K562 (cell line): Measurements from ENCODE around the gene CD244. TPM values are rescaled to one million over a fixed set of nuclear protein-coding genes. Genes with fewer than 3 reads are reported as not detected.
A peak's percentile ranks its signal among the peaks of the same experiment; 100 is the strongest.

ENCODE experiments used
- ATAC-seq: fragments of 200-7000 bp; cut with Tn5 transposase; 3 replicates; pipeline ENCODE4 v1.9.1; 2020; ENCODE audit warnings: moderate library complexity
- BruUV-seq: library from RNA; stranded (reverse); fragments of 400-500 nt; replicated peaks from 2 replicates; lab custom pipeline; 2021; lab: Mats Ljungman, UMichigan
- CTCF ChIA-PET: fragments of 300-600 bp; formaldehyde crosslinking; extraction: SDS; loops from one replicate; lab custom pipeline; 2021; ENCODE audit warnings: low intra/inter-chr PET ratio; lab: Yijun Ruan, JAX
- POLR2A ChIA-PET: fragments of 300-600, 350-650 bp; sonication (Branson Sonifier 250); formaldehyde crosslinking; extraction: SDS; loops from one replicate; lab custom pipeline; 2021; ENCODE audit warnings: antibody characterized with exemption, inconsistent platforms; lab: Yijun Ruan, JAX
- DNase-seq, 4 experiments: peaks; one replicate each; pipeline versions ENCODE4 v3.0.0 to v3.0.0-alpha.2; 2011 to 2018; ENCODE audit warnings: low spot score in 3 of 4, mixed read lengths in 3 of 4; ENCODE audit errors: extremely low read depth in 1 of 4
- FAIRE-seq: peaks from 2 replicates; lab custom pipeline; 2011; peaks lifted over from hg19 to GRCh38; lab: Jason Lieb, UNC
- H2AFZ ChIP-seq: 2 replicates; pipeline ENCODE4 v1.6.0; 2011; ENCODE audit warnings: low read depth, low read length, control low read depth, inconsistent platforms
- H3K27ac ChIP-seq: fragments of 200-600 bp; 3 replicates; pipeline ENCODE4 v1.8.0; 2011; ENCODE audit warnings: low read depth, mild to moderate bottlenecking, control low read depth, inconsistent platforms, low read length, moderate library complexity, mixed read lengths; ENCODE audit errors: extremely low read depth
- H3K27me3 ChIP-seq, 2 experiments: fragments of 300-600 bp in 1 of 2; 2 replicates in 1 of 2; 3 replicates in 1 of 2; pipeline versions ENCODE4 v1.6.0 to v1.8.0; 2011; ENCODE audit warnings: inconsistent platforms in 2 of 2, low read length in 2 of 2, mild to moderate bottlenecking in 1 of 2, mixed read lengths in 1 of 2, moderate library complexity in 1 of 2; ENCODE audit not compliant: control insufficient read depth in 2 of 2, insufficient read depth in 2 of 2
- H3K36me3 ChIP-seq: fragments of 300-600 bp; 3 replicates; pipeline ENCODE4 v1.8.0; 2011; ENCODE audit warnings: mild to moderate bottlenecking, low read length, inconsistent platforms; ENCODE audit not compliant: control insufficient read depth, insufficient read depth
- H3K4me1 ChIP-seq, 2 experiments: fragments of 200-600 bp in 1 of 2; replicated peaks in 1 of 2; 2 replicates in 1 of 2; 3 replicates in 1 of 2; pipeline versions ENCODE4 v1.5.1 to v1.8.0; 2011; ENCODE audit warnings: inconsistent platforms in 2 of 2, low read length in 2 of 2, mild to moderate bottlenecking in 1 of 2, mixed read lengths in 1 of 2, moderate library complexity in 1 of 2; ENCODE audit not compliant: control insufficient read depth in 2 of 2, insufficient read depth in 2 of 2
- H3K4me2 ChIP-seq: 2 replicates; pipeline ENCODE4 v1.6.1; 2011; ENCODE audit warnings: low read length, control low read depth, inconsistent platforms, mixed read lengths; ENCODE audit not compliant: insufficient read depth
- H3K4me3 ChIP-seq: fragments of 200-600 bp; sonication (generic), shearing (Covaris generic); 2 replicates; pipeline ENCODE4 v1.5.1; 2016; ENCODE audit warnings: control low read depth, inconsistent platforms
- H3K79me2 ChIP-seq: fragments of 200-600 bp; 3 replicates; pipeline ENCODE4 v1.8.0; 2011; ENCODE audit warnings: low read length, inconsistent platforms; ENCODE audit not compliant: control insufficient read depth, insufficient read depth
- H3K9ac ChIP-seq, 2 experiments: 2 replicates each; pipeline versions ENCODE4 v1.6.0 to v1.6.1; 2011; ENCODE audit warnings: low read depth in 2 of 2, low read length in 2 of 2, control low read depth in 1 of 2, inconsistent platforms in 1 of 2, mild to moderate bottlenecking in 1 of 2, mixed read lengths in 1 of 2; ENCODE audit not compliant: insufficient read depth in 1 of 2
- H3K9me1 ChIP-seq: one replicate; pipeline ENCODE4 v1.6.0; 2011; ENCODE audit warnings: inconsistent platforms, mild to moderate bottlenecking, low read length, moderate library complexity; ENCODE audit not compliant: control insufficient read depth, insufficient read depth
- H3K9me3 ChIP-seq: replicated peaks from 2 replicates; pipeline ENCODE4 v1.5.1; 2011; ENCODE audit warnings: low read depth, low read length, inconsistent platforms; ENCODE audit not compliant: control insufficient read depth, insufficient read depth
- H4K20me1 ChIP-seq: replicated peaks from 2 replicates; pipeline ENCODE4 v1.6.1; 2011; ENCODE audit warnings: low read length, inconsistent platforms, mixed read lengths; ENCODE audit not compliant: control insufficient read depth, insufficient read depth
- KAT8 ChIP-seq: fragments of 450-650 bp; IDR thresholded peaks from 2 replicates; pipeline ENCODE4 v1.6.1; 2016; ENCODE audit warnings: low read depth, mild to moderate bottlenecking
- NKRF ChIP-seq: fragments of 450-650 bp; IDR thresholded peaks from 2 replicates; pipeline ENCODE4 v1.6.1; 2016; ENCODE audit warnings: borderline replicate concordance
- RAD21 ChIP-seq, 2 experiments: fragments of 250-450 bp in 1 of 2; fragments of 450-650 bp in 1 of 2; sonication (Bioruptor Pico) in 1 of 2; formaldehyde crosslinking in 1 of 2; IDR thresholded peaks in 1 of 2; conservative IDR thresholded peaks in 1 of 2; 2 replicates each; pipeline versions ENCODE4 v1.4.0 to v1.8.0; 2020 to 2022; ENCODE audit warnings: mild to moderate bottlenecking in 2 of 2, moderate library complexity in 1 of 2
- SAP30 ChIP-seq: fragments of 200-600 bp; sonication (generic); IDR thresholded peaks from 2 replicates; pipeline ENCODE4 v1.6.1; 2012; ENCODE audit warnings: borderline replicate concordance, low read depth, mild to moderate bottlenecking, moderate library complexity, low read length, control low read depth, inconsistent platforms; ENCODE audit not compliant: insufficient read depth, poor library complexity, severe bottlenecking
- ZFP1 ChIP-seq: fragments of 450-650 bp; formaldehyde crosslinking; IDR thresholded peaks from 2 replicates; pipeline ENCODE4 v1.4.0; 2020; ENCODE audit warnings: mild to moderate bottlenecking, mixed read lengths
- in situ Hi-C: fragments of 300-500 bp; cut with MboI; formaldehyde crosslinking; loops from 4 replicates; pipeline ENCODE4 v1.15.0; 2018; ENCODE audit warnings: inconsistent platforms, mixed read lengths
- intact Hi-C: fragments of 100-400 bp; cut with micrococcal nuclease; formaldehyde crosslinking; loops from 2 replicates; pipeline ENCODE4 v1.14.2; 2022
- polyA plus RNA-seq, 8 experiments: library from polyadenylated mRNA; depleted of rRNA in 4 of 8; stranded (reverse) in 5 of 8; unstranded in 3 of 8; fragments of >200 nt; fragmentation: Nextera tagmentation in 2 of 8; fragmentation: Illumina TruSeq in 1 of 8; extraction: Ambion mirVana in 2 of 8; extraction: Trizol in 1 of 8; gene quantifications; 2 replicates each; pipeline versions ENCODE4 v1.2.1 to v1.2.3, GENCODE V29; 2011 to 2014; ENCODE audit warnings: inconsistent platforms in 1 of 8, missing spikeins in 1 of 8
- total RNA-seq, 7 experiments: library from RNA; depleted of rRNA in 6 of 7; stranded (reverse); fragments of >200 nt in 6 of 7; fragmentation: Illumina TruSeq in 2 of 7; extraction: Trizol in 2 of 7; gene quantifications; 2 replicates each; pipeline versions ENCODE4 v1.2.1 to v1.2.3, GENCODE V29; 2011 to 2021; ENCODE audit warnings: low replicate concordance in 1 of 7
- TF ChIP-seq, protein P1 (sequence below), 3 experiments: IDR thresholded peaks in 2 of 3; conservative IDR thresholded peaks in 1 of 3; 2 replicates each; pipeline ENCODE4 v1.5.1; 2011 to 2012; ENCODE audit warnings: low read length in 3 of 3, mild to moderate bottlenecking in 3 of 3, control low read depth in 2 of 3, improper control_type of control experiment in 1 of 3, inconsistent platforms in 1 of 3, low read depth in 1 of 3, mixed read lengths in 1 of 3, moderate library complexity in 1 of 3; ENCODE audit not compliant: insufficient read depth in 2 of 3

The CD244 gene
- total and polyA plus RNA-seq, 9 of the 15 experiments (the other 6 are each of a cell fraction or from before 2014, with no cell fraction given), result not detected

- no peaks in the 10 kb centered on the region for H3K79me2 ChIP-seq
- H2AFZ ChIP-seq, result no peak overlapping the region
- FAIRE-seq (no peak), DNase-seq (peak in 1 of 4 experiments; percentile 14), ATAC-seq (peak; percentile 66; the same call in 1 of the 3 replicates)
- intact Hi-C loops, result no loop called here
- ChIA-PET POLR2A (interaction anchor here (0.6 to 0.7 kb wide), 2 partner anchors 40 to 96 kb away, joined by 3 read pairs; no protein-coding TSS in a partner anchor), CTCF (no interaction called here)
- TF ChIP-seq NKRF, result no peak
- TF ChIP-seq RAD21 (CRISPR knock-in tag; conservative IDR thresholded peaks at IDR 0.05 in 1 of 2, IDR thresholded peaks at IDR 0.05 in 1 of 2), result peak; percentile 14 to 34; a peak in 1 of 4 replicates
- TF ChIP-seq KAT8, result no peak
- no peak for TF ChIP-seq ZFP1 (CRISPR knock-in tag)
- no peak for TF ChIP-seq SAP30
- TF ChIP-seq, protein P1, sequence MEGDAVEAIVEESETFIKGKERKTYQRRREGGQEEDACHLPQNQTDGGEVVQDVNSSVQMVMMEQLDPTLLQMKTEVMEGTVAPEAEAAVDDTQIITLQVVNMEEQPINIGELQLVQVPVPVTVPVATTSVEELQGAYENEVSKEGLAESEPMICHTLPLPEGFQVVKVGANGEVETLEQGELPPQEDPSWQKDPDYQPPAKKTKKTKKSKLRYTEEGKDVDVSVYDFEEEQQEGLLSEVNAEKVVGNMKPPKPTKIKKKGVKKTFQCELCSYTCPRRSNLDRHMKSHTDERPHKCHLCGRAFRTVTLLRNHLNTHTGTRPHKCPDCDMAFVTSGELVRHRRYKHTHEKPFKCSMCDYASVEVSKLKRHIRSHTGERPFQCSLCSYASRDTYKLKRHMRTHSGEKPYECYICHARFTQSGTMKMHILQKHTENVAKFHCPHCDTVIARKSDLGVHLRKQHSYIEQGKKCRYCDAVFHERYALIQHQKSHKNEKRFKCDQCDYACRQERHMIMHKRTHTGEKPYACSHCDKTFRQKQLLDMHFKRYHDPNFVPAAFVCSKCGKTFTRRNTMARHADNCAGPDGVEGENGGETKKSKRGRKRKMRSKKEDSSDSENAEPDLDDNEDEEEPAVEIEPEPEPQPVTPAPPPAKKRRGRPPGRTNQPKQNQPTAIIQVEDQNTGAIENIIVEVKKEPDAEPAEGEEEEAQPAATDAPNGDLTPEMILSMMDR (IDR thresholded peaks at IDR 0.05 in 2 of 3, conservative IDR thresholded peaks at IDR 0.05 in 1 of 3; ENCODE audit: insufficient read depth in 2 of 3, low read depth in 1 of 3, low read length in 3 of 3), result peak; percentile 26 to 47 (median 31); a peak in 3 of 6 replicates
- H3K9me1 ChIP-seq, result no peaks in the 10 kb centered on the region
- H3K4me3 ChIP-seq, result no peak overlapping the region
- no peaks in the 10 kb centered on the region for H3K9me3 ChIP-seq
- in situ Hi-C loops, result no loop called here
- no TSS peak for BruUV-seq
- H4K20me1 ChIP-seq, result no peaks in the 10 kb centered on the region
- no peak overlapping the region for H3K27ac ChIP-seq
- H3K36me3 ChIP-seq, result no peaks in the 10 kb centered on the region
- H3K4me2 ChIP-seq, result no peak overlapping the region
- peaks cover 7 to 42% of the 10 kb centered on the region in 2 experiments; a peak in 4 of 5 replicates for H3K27me3 ChIP-seq
- 0 out of 5 replicates have a peak, but pooled peaks cover 0 to 3% of the 10 kb centered on the region in 2 experiments for H3K4me1 ChIP-seq
- no peak overlapping the region for H3K9ac ChIP-seq
These were observed 14.5 kb upstream of the CD244 start for GRCh38 chr1:160877221-160877620.
